Smooth muscle cell (in vitro differentiated cells): ENCODE results near the gene KDM4D. TPM values are rescaled to one million over a fixed set of nuclear protein-coding genes. Genes with fewer than 3 reads are reported as not detected.

ENCODE experiments used
- DNase-seq: peaks from one replicate; lab custom pipeline; 2025; ENCODE audit not compliant: unreplicated experiment; lab: John Stamatoyannopoulos, UW
- H2AFZ ChIP-seq: fragments of 200-600 bp; sonication (generic); 2 replicates; pipeline ENCODE4 v1.6.0; 2016; ENCODE audit warnings: antibody characterized with exemption, low read depth, mild to moderate bottlenecking
- H3F3A ChIP-seq: fragments of 200-600 bp; sonication (generic); 2 replicates; pipeline ENCODE4 v1.6.0; 2017; ENCODE audit warnings: antibody characterized with exemption, low read depth
- H3K27ac ChIP-seq: fragments of 200-600 bp; sonication (generic); 2 replicates; pipeline ENCODE4 v1.5.1; 2016; ENCODE audit warnings: low read depth, mild to moderate bottlenecking
- H3K27me3 ChIP-seq: fragments of 200-600 bp; sonication (generic); 2 replicates; pipeline ENCODE4 v1.6.1; 2016; ENCODE audit warnings: low read depth, mild to moderate bottlenecking
- H3K36me3 ChIP-seq: fragments of 200-600 bp; sonication (generic); 2 replicates; pipeline ENCODE4 v1.5.1; 2016; ENCODE audit warnings: low read depth
- H3K4me1 ChIP-seq: fragments of 200-600 bp; sonication (generic); 2 replicates; pipeline ENCODE4 v1.5.1; 2016; ENCODE audit warnings: low read depth
- H3K4me2 ChIP-seq: fragments of 200-600 bp; sonication (generic); 2 replicates; pipeline ENCODE4 v1.6.0; 2016; ENCODE audit warnings: mild to moderate bottlenecking
- H3K4me3 ChIP-seq: fragments of 200-600 bp; sonication (generic); 2 replicates; pipeline ENCODE4 v1.5.1; 2016; ENCODE audit warnings: mild to moderate bottlenecking
- H3K79me2 ChIP-seq: fragments of 200-600 bp; sonication (generic); 2 replicates; pipeline ENCODE4 v1.6.0; 2016; ENCODE audit warnings: low read depth, mild to moderate bottlenecking
- H3K9ac ChIP-seq: fragments of 200-600 bp; sonication (generic); 2 replicates; pipeline ENCODE4 v1.6.0; 2016; ENCODE audit warnings: low read depth
- H3K9me3 ChIP-seq: fragments of 200-600 bp; sonication (generic); replicated peaks from 2 replicates; pipeline ENCODE4 v1.5.1; 2016; ENCODE audit warnings: low read depth
- H4K20me1 ChIP-seq: fragments of 200-600 bp; sonication (generic); 2 replicates; pipeline ENCODE4 v1.6.0; 2016; ENCODE audit warnings: low read depth
- WGBS: methylation state at CpG from one replicate; pipeline ENCODE4 v1.1.7; 2016; ENCODE audit warnings: low lambda C conversion rate; 5-methylcytosine and 5-hydroxymethylcytosine counted together
- polyA plus RNA-seq: library from polyadenylated mRNA; unstranded; fragments of >200 nt; fragmentation: Nextera tagmentation; extraction: Ambion mirVana; gene quantifications from 2 replicates; pipeline ENCODE4 v1.2.1, GENCODE V29; 2016
- total RNA-seq: library from RNA; depleted of rRNA; stranded (reverse); fragments of >200 nt; gene quantifications from 2 replicates; pipeline ENCODE4 v1.2.3, GENCODE V29; 2014
- TF ChIP-seq, protein P1 (sequence below): fragments of 200-600 bp; sonication (generic); IDR thresholded peaks from 2 replicates; pipeline ENCODE4 v1.5.1; 2017; ENCODE audit warnings: borderline replicate concordance, mild to moderate bottlenecking, antibody characterized with exemption; ENCODE audit not compliant: insufficient read depth, poor library complexity, severe bottlenecking

KDM4D gene
- total and polyA plus RNA-seq, 2 experiments from 2014 or later: 0.63 to 1.4 TPM

DNA sequence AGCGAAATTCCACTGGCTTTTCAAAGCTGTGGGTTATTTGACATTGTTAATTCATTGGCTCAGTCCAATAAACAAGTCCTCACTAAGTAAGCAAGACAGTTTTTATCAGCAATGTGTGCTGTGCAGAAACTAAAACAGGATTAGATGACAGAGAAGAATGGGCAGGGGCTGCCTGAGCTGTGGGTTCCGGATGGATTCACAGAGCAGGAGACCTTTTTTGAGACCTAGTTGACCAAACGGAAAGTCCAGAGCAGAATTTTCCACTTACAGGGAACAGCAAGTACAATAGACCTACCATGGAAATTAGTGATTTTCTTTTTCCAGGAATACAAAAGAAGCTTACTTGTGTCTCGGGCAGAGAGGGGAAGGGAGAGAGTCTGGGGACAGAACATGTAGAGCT lies 70.5 kb downstream of the KDM4D start:
- peak overlapping the region; percentile 45 for H3K4me2 ChIP-seq
- 28% methylated on average over 4 of the region's 4 CpGs for WGBS

DNA sequence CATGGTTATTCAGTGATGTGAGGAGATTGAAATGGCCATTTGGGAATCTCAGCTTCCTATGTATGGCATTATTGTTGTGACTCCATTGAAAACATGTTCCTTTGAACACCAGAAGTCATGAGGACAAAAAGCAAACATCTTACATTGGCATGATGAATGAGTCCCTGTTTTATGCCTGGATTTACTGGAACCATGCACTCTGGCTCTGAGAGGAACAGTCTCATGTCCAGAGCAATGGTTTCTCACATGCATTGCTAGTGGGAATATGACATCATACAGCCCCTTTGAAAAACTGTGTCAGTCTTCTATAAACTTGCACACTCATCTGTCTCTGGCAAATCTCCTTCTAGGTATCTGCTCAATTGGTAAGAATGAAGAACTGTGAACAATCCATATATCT lies 72.3 kb downstream of the KDM4D start:
- no peak overlapping the region for H3K4me2 ChIP-seq
- H3K27ac ChIP-seq: no peak overlapping the region
- H3K27me3 ChIP-seq: no peaks in the 10 kb centered on the region
- H3K9ac ChIP-seq: no peak overlapping the region
- H4K20me1 ChIP-seq: no peaks in the 10 kb centered on the region
- peaks cover 3% of the 10 kb centered on the region for H3F3A ChIP-seq
- peak overlapping the region; percentile 21 for H2AFZ ChIP-seq
- H3K36me3 ChIP-seq: no peaks in the 10 kb centered on the region
- no peak overlapping the region for H3K4me3 ChIP-seq
- TF ChIP-seq, protein P1, sequence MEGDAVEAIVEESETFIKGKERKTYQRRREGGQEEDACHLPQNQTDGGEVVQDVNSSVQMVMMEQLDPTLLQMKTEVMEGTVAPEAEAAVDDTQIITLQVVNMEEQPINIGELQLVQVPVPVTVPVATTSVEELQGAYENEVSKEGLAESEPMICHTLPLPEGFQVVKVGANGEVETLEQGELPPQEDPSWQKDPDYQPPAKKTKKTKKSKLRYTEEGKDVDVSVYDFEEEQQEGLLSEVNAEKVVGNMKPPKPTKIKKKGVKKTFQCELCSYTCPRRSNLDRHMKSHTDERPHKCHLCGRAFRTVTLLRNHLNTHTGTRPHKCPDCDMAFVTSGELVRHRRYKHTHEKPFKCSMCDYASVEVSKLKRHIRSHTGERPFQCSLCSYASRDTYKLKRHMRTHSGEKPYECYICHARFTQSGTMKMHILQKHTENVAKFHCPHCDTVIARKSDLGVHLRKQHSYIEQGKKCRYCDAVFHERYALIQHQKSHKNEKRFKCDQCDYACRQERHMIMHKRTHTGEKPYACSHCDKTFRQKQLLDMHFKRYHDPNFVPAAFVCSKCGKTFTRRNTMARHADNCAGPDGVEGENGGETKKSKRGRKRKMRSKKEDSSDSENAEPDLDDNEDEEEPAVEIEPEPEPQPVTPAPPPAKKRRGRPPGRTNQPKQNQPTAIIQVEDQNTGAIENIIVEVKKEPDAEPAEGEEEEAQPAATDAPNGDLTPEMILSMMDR: no peak
- H3K9me3 ChIP-seq: no peaks in the 10 kb centered on the region
- DNase-seq: no peak
- H3K4me1 ChIP-seq: no peaks in the 10 kb centered on the region
- no peaks in the 10 kb centered on the region for H3K79me2 ChIP-seq

More for the DNA sequence above, 70.5 kb downstream of the KDM4D start:
- Histone ChIP-seq H3K4me1 (no peaks in the 10 kb centered on the region), H3F3A (peaks cover 3% of the 10 kb centered on the region), H3K4me3 (no peak overlapping the region), H3K9me3 (no peaks in the 10 kb centered on the region), H4K20me1 (no peaks in the 10 kb centered on the region), H3K27ac (no peak overlapping the region), H2AFZ (peak overlapping the region; percentile 26), H3K36me3 (no peaks in the 10 kb centered on the region), H3K79me2 (no peaks in the 10 kb centered on the region), H3K9ac (no peak overlapping the region), H3K27me3 (no peaks in the 10 kb centered on the region)
- DNase-seq: no peak
- TF ChIP-seq, protein P1: no peak

Other genes with a start within 250 kb of the KDM4D start
- gene AMOTL1, start 205.4 kb upstream of the KDM4D start, total RNA-seq: 61.0 and 63.5 TPM in 2 replicates
- gene AMOTL1, start 205.4 kb upstream of the KDM4D start, polyA plus RNA-seq: 23.4 and 23.8 TPM in 2 replicates
- gene CWC15, start 153 bp upstream of the KDM4D start, total RNA-seq: 64.1 and 80.7 TPM in 2 replicates
- 70.0 and 70.2 TPM in 2 replicates for gene CWC15, start 153 bp upstream of the KDM4D start, polyA plus RNA-seq
- not detected in 2 replicates for gene KDM4E, start 51.5 kb downstream of the KDM4D start, total RNA-seq
- gene KDM4E, start 51.5 kb downstream of the KDM4D start, polyA plus RNA-seq: not detected in 2 replicates
- gene KDM4F, start 75.7 kb downstream of the KDM4D start, total RNA-seq: not detected in 2 replicates
- gene KDM4F, start 75.7 kb downstream of the KDM4D start, polyA plus RNA-seq: not detected in 2 replicates
- gene SRSF8, start 93.2 kb downstream of the KDM4D start, total RNA-seq: 39.9 and 43.5 TPM in 2 replicates
- 40.5 and 50.6 TPM in 2 replicates for gene SRSF8, start 93.2 kb downstream of the KDM4D start, polyA plus RNA-seq
- 124 and 125 TPM in 2 replicates for gene ENDOD1, start 116.1 kb downstream of the KDM4D start, total RNA-seq
- gene ENDOD1, start 116.1 kb downstream of the KDM4D start, polyA plus RNA-seq: 44.8 and 46.7 TPM in 2 replicates